Cardiac muscle cell (in vitro differentiated cells and primary cell): Measurements from ENCODE around the gene VPS50. TPM values are rescaled to one million over a fixed set of nuclear protein-coding genes. Genes with fewer than 3 reads are reported as not detected.

ENCODE experiments used
- DNase-seq, 2 donors: peaks; one replicate each; pipeline versions ENCODE4 v3.0.0 to v3.0.0-alpha.2; 2010 to 2017; ENCODE audit warnings: low read depth in 1 of 2, low spot score in 1 of 2
- H3K27ac ChIP-seq: fragments of 200-600 bp; sonication (generic); 2 replicates; pipeline ENCODE4 v1.5.1; 2016
- H3K27me3 ChIP-seq: fragments of 200-600 bp; sonication (generic); 2 replicates; pipeline ENCODE4 v1.6.0; 2016; ENCODE audit warnings: control low read depth
- H3K36me3 ChIP-seq: fragments of 200-600 bp; sonication (generic); 2 replicates; pipeline ENCODE4 v1.5.1; 2016; ENCODE audit warnings: control low read depth
- H3K4me1 ChIP-seq: fragments of 200-600 bp; sonication (generic); 2 replicates; pipeline ENCODE4 v1.8.1; 2017; ENCODE audit warnings: low read depth, mild to moderate bottlenecking, mixed run types
- H3K4me3 ChIP-seq: fragments of 200-600 bp; sonication (generic); 2 replicates; pipeline ENCODE4 v1.5.1; 2016; ENCODE audit warnings: mild to moderate bottlenecking
- H3K9me3 ChIP-seq: fragments of 200-600 bp; sonication (generic); 2 replicates; pipeline ENCODE4 v1.5.1; 2017; ENCODE audit warnings: low read depth, mild to moderate bottlenecking, control low read depth
- CTCF ChIP-seq: IDR thresholded peaks from 2 replicates; pipeline ENCODE4 v1.5.1; 2012; ENCODE audit warnings: low read depth, mild to moderate bottlenecking, low read length
- polyA plus RNA-seq: library from polyadenylated mRNA; unstranded; fragments of >200 nt; fragmentation: Nextera tagmentation; extraction: Ambion mirVana; gene quantifications from 2 replicates; pipeline ENCODE4 v1.2.1, GENCODE V29; 2016
- total RNA-seq: library from RNA; depleted of rRNA; stranded (reverse); fragments of >200 nt; gene quantifications from 2 replicates; pipeline ENCODE4 v1.2.3, GENCODE V29; 2016

VPS50 gene
- total RNA-seq (15.6 and 22.2 TPM in 2 replicates), polyA plus RNA-seq (10.0 and 14.9 TPM in 2 replicates)

GRCh38 chr7:93231799-93232672 lies at the start of gene VPS50:
TSS of gene VPS50 (plus strand) at chr7:93232366. CDS start at chr7:93232468, 102 bp downstream.
- H3K4me1 ChIP-seq: peaks cover 6% of the 10 kb centered on the region
- TF ChIP-seq CTCF: no peak
- peak within 1 kb of the TSS; percentile 71 for H3K27ac ChIP-seq
- H3K9me3 ChIP-seq: no peaks in the 10 kb centered on the region
- H3K4me3 ChIP-seq: peak within 1 kb of the TSS; percentile 93
- peak; percentile 96 to 97 for DNase-seq
- no peaks in the 10 kb centered on the region for H3K36me3 ChIP-seq
- peaks cover 3% of the 10 kb centered on the region for H3K27me3 ChIP-seq

- DNase-seq: peak in 1 of 2 donors; percentile 43
- no peaks in the 10 kb centered on the region for H3K9me3 ChIP-seq
Observed at GRCh38 chr7:93185303-93186027, 46.7 kb upstream of the VPS50 start.

GRCh38 chr7:93188870-93189634 lies 43.1 kb upstream of the VPS50 start:
- TF ChIP-seq CTCF: no peak
- no peak for DNase-seq
- Histone ChIP-seq H3K4me3 (no peak overlapping the region), H3K9me3 (no peaks in the 10 kb centered on the region), H3K27me3 (peaks cover 21% of the 10 kb centered on the region), H3K4me1 (no peaks in the 10 kb centered on the region), H3K36me3 (no peaks in the 10 kb centered on the region), H3K27ac (no peak overlapping the region)

More at GRCh38 chr7:93185303-93186027, 46.7 kb upstream of the VPS50 start:
- Histone ChIP-seq H3K27me3 (peaks cover under 1% of the 10 kb centered on the region), H3K4me3 (no peak overlapping the region), H3K27ac (no peak overlapping the region), H3K36me3 (no peaks in the 10 kb centered on the region), H3K4me1 (no peaks in the 10 kb centered on the region)
- no peak for TF ChIP-seq CTCF

- Histone ChIP-seq H3K9me3 (no peaks in the 10 kb centered on the region), H3K27ac (no peak overlapping the region), H3K36me3 (no peaks in the 10 kb centered on the region), H3K4me3 (no peak overlapping the region), H3K27me3 (peaks cover 29% of the 10 kb centered on the region), H3K4me1 (no peaks in the 10 kb centered on the region)
- peak in 1 of 2 donors; percentile 14 for DNase-seq
- TF ChIP-seq CTCF: no peak
Observed at GRCh38 chr7:93194386-93194785, 37.8 kb upstream of the VPS50 start.

- Histone ChIP-seq H3K9me3 (no peaks in the 10 kb centered on the region), H3K36me3 (no peaks in the 10 kb centered on the region), H3K27me3 (peaks cover 25% of the 10 kb centered on the region), H3K27ac (no peak overlapping the region), H3K4me1 (no peaks in the 10 kb centered on the region), H3K4me3 (no peak overlapping the region)
- TF ChIP-seq CTCF: no peak
- DNase-seq: no peak
Observed at GRCh38 chr7:93196336-93196735, 35.8 kb upstream of the VPS50 start.
